HepG2 (cell line): ENCODE measurements around the gene SMOC1. TPM values are rescaled to one million over a fixed set of nuclear protein-coding genes. Genes with fewer than 3 reads are reported as not detected.

ENCODE experiments used
- AGO2 ChIP-seq: fragments of 200-400 bp; formaldehyde crosslinking; optimal IDR thresholded peaks from 2 replicates; pipeline ENCODE3; 2017; ENCODE audit warnings: mild to moderate bottlenecking, low read depth, low read length, moderate library complexity
- ARNTL ChIP-seq: sonication (generic); formaldehyde crosslinking; IDR thresholded peaks from 2 replicates; pipeline ENCODE4 v1.4.0; 2020; ENCODE audit warnings: mild to moderate bottlenecking, missing genetic modification reagents
- CREB1 ChIP-seq, 2 experiments: fragments of 450-650 bp in 1 of 2; IDR thresholded peaks; 2 replicates each; pipeline ENCODE4 v1.6.1; 2016 to 2017; ENCODE audit warnings: control low read depth in 1 of 2, mild to moderate bottlenecking in 1 of 2, missing compliant biosample characterization in 1 of 2, missing genetic modification characterization in 1 of 2
- DNMT3B ChIP-seq: conservative IDR thresholded peaks from 2 replicates; pipeline ENCODE4 v1.6.1; 2016; ENCODE audit warnings: missing biosample characterization, control low read depth
- ETV6 ChIP-seq: sonication (generic); formaldehyde crosslinking; conservative IDR thresholded peaks from 2 replicates; pipeline ENCODE4 v1.4.0; 2020; ENCODE audit warnings: missing genetic modification reagents
- FOXK2 ChIP-seq: fragments of 450-650 bp; IDR thresholded peaks from 2 replicates; pipeline ENCODE4 v1.6.1; 2016
- HMG20B ChIP-seq: conservative IDR thresholded peaks from 2 replicates; pipeline ENCODE4 v1.6.1; 2016; ENCODE audit warnings: missing genetic modification reagents, missing compliant biosample characterization
- HNRNPK ChIP-seq: fragments of 200-400 bp; formaldehyde crosslinking; IDR thresholded peaks from 2 replicates; pipeline ENCODE4 v1.6.1; 2018; ENCODE audit warnings: low read length, low read depth, moderate library complexity, mild to moderate bottlenecking; ENCODE audit not compliant: poor library complexity, severe bottlenecking
- JUND ChIP-seq: sonication (generic); formaldehyde crosslinking; IDR thresholded peaks from 2 replicates; pipeline ENCODE4 v1.8.0; 2022; ENCODE audit warnings: mild to moderate bottlenecking, missing genetic modification reagents
- KDM6A ChIP-seq: IDR thresholded peaks from 2 replicates; pipeline ENCODE4 v1.6.1; 2016; ENCODE audit warnings: low read depth
- MATR3 ChIP-seq: sonication (generic); formaldehyde crosslinking; IDR thresholded peaks from 2 replicates; pipeline ENCODE4 v1.4.0; 2020; ENCODE audit warnings: missing genetic modification reagents
- MED1 ChIP-seq: sonication (generic); formaldehyde crosslinking; IDR thresholded peaks from 2 replicates; pipeline ENCODE4 v1.4.0; 2020; ENCODE audit warnings: missing genetic modification reagents
- NCOR1 ChIP-seq: fragments of 200-600 bp; sonication (generic); IDR thresholded peaks from 2 replicates; pipeline ENCODE4 v1.7.0; 2017; ENCODE audit warnings: antibody characterized with exemption, low read length, borderline replicate concordance
- NFYC ChIP-seq: IDR thresholded peaks from 2 replicates; pipeline ENCODE4 v1.6.1; 2016; ENCODE audit warnings: missing genetic modification reagents, missing compliant biosample characterization
- ONECUT2 ChIP-seq: sonication (generic); formaldehyde crosslinking; IDR thresholded peaks from 2 replicates; pipeline ENCODE4 v1.4.0; 2020; ENCODE audit warnings: missing genetic modification reagents
- PAF1 ChIP-seq: IDR thresholded peaks from 2 replicates; pipeline ENCODE4 v1.6.1; 2016; ENCODE audit warnings: missing genetic modification reagents, missing compliant biosample characterization
- PHF21A ChIP-seq: sonication (generic); formaldehyde crosslinking; IDR thresholded peaks from 2 replicates; pipeline ENCODE4 v1.5.0; 2020; ENCODE audit warnings: mild to moderate bottlenecking, missing genetic modification reagents
- PHF8 ChIP-seq: sonication (generic); formaldehyde crosslinking; IDR thresholded peaks from 2 replicates; pipeline ENCODE4 v1.5.0; 2020; ENCODE audit warnings: missing genetic modification reagents
- SOX5 ChIP-seq: IDR thresholded peaks from 2 replicates; pipeline ENCODE4 v1.6.1; 2016; ENCODE audit warnings: borderline replicate concordance
- ZFP36L2 ChIP-seq: sonication (generic); formaldehyde crosslinking; IDR thresholded peaks from 2 replicates; pipeline ENCODE4 v1.4.0; 2020; ENCODE audit warnings: missing genetic modification reagents
- ZFP90 ChIP-seq: sonication (generic); formaldehyde crosslinking; IDR thresholded peaks from 2 replicates; pipeline ENCODE4 v1.8.0; 2022; ENCODE audit warnings: missing genetic modification reagents, mild to moderate bottlenecking, inconsistent platforms, borderline replicate concordance
- ZNF468 ChIP-seq: sonication (generic); formaldehyde crosslinking; IDR thresholded peaks from 2 replicates; pipeline ENCODE4 v1.8.0; 2022; ENCODE audit warnings: mild to moderate bottlenecking, moderate library complexity, missing genetic modification reagents
- ZNF792 ChIP-seq: IDR thresholded peaks from 2 replicates; pipeline ENCODE4 v1.6.1; 2016
- polyA plus RNA-seq, 8 experiments: library from polyadenylated mRNA; depleted of rRNA in 3 of 8; stranded (reverse) in 7 of 8; unstranded in 1 of 8; fragments of >200 nt; fragmentation: Illumina TruSeq in 4 of 8; extraction: Trizol in 4 of 8; gene quantifications; 2 replicates each; pipeline versions ENCODE4 v1.2.1 to v1.2.3, GENCODE V29; 2011 to 2016; ENCODE audit warnings: low read depth in 4 of 8, missing spikeins in 1 of 8, mixed read lengths in 1 of 8; ENCODE audit not compliant: insufficient read depth in 1 of 8
- total RNA-seq, 5 experiments: library from RNA; depleted of rRNA; stranded (reverse); fragments of >200 nt; fragmentation: Illumina TruSeq; extraction: Trizol; gene quantifications; 2 replicates each; pipeline ENCODE4 v1.2.3, GENCODE V29; 2016; ENCODE audit warnings: low read depth in 1 of 5
- TF ChIP-seq, protein P1 (sequence below): sonication (generic); formaldehyde crosslinking; IDR thresholded peaks from 2 replicates; pipeline ENCODE4 v1.4.0; 2020; ENCODE audit warnings: mild to moderate bottlenecking, missing genetic modification reagents
- TF ChIP-seq, protein P2 (sequence below): sonication (generic); formaldehyde crosslinking; IDR thresholded peaks from 2 replicates; pipeline ENCODE4 v1.4.0; 2020; ENCODE audit warnings: missing genetic modification reagents
- TF ChIP-seq, protein P3 (sequence below): sonication (generic); formaldehyde crosslinking; conservative IDR thresholded peaks from 2 replicates; pipeline ENCODE4 v1.4.0; 2020; ENCODE audit warnings: missing genetic modification reagents
- TF ChIP-seq, protein P4 (sequence below): sonication (generic); formaldehyde crosslinking; IDR thresholded peaks from 2 replicates; pipeline ENCODE4 v1.4.0; 2020; ENCODE audit warnings: missing genetic modification reagents

Gene SMOC1
- total and polyA plus RNA-seq, 2 of the 13 experiments (the other 11 are each of a cell fraction or from before 2014, with no cell fraction given): 17.8 to 35.6 TPM

DNA sequence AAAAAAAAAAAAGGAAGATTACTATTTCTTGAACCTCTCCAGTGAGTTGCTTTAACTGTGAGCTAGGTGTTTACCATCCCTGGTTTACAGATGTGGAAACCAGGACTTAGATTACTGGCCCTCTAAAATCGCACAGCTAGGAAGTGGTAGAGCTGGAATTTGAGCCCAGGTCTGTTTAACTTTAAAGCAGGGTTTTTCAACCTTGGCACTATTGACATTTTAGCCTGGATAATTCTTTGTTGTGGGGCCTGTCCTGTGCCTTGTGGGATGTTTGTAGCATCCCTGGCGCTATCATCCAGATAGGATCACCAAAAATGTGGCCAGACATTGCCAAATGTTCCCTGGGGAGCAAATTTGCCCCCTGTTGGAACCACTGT lies 28.5 kb upstream of the SMOC1 start (continued):
- TF ChIP-seq ZNF468 (no peak), ETV6 (CRISPR knock-in tag) (no peak), DNMT3B (CRISPR knock-in tag) (no peak), PHF21A (CRISPR knock-in tag) (peak; percentile 82), MED1 (peak; percentile 48), FOXK2 (peak; percentile 77), ZFP90 (CRISPR knock-in tag) (no peak), SOX5 (peak; percentile 51; the same call in 1 of the 2 replicates), PHF8 (CRISPR knock-in tag) (no peak), ARNTL (CRISPR knock-in tag) (no peak; the same call in 1 of the 2 replicates), NFYC (CRISPR knock-in tag) (no peak), ONECUT2 (CRISPR knock-in tag) (peak; percentile 56; the same call in 1 of the 2 replicates), MATR3 (CRISPR knock-in tag) (no peak), PAF1 (CRISPR knock-in tag) (no peak), AGO2 (no peak), KDM6A (peak; percentile 79), CREB1 (IDR thresholded peaks at IDR 0.05) (no peak), CREB1 (CRISPR knock-in tag; IDR thresholded peaks at IDR 0.05) (0 out of 2 replicates have a peak, but pooled peaks have one; percentile 2), NCOR1 (peak; percentile 73), HNRNPK (no peak), HMG20B (CRISPR knock-in tag) (no peak), ZFP36L2 (CRISPR knock-in tag) (no peak; the same call in 1 of the 2 replicates), JUND (CRISPR knock-in tag) (no peak), ZNF792 (CRISPR knock-in tag) (0 out of 2 replicates have a peak, but pooled peaks have one; percentile 12)
- TF ChIP-seq, protein P1, sequence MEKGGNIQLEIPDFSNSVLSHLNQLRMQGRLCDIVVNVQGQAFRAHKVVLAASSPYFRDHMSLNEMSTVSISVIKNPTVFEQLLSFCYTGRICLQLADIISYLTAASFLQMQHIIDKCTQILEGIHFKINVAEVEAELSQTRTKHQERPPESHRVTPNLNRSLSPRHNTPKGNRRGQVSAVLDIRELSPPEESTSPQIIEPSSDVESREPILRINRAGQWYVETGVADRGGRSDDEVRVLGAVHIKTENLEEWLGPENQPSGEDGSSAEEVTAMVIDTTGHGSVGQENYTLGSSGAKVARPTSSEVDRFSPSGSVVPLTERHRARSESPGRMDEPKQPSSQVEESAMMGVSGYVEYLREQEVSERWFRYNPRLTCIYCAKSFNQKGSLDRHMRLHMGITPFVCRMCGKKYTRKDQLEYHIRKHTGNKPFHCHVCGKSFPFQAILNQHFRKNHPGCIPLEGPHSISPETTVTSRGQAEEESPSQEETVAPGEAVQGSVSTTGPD (CRISPR knock-in tag): peak; percentile 99
- TF ChIP-seq, protein P2, sequence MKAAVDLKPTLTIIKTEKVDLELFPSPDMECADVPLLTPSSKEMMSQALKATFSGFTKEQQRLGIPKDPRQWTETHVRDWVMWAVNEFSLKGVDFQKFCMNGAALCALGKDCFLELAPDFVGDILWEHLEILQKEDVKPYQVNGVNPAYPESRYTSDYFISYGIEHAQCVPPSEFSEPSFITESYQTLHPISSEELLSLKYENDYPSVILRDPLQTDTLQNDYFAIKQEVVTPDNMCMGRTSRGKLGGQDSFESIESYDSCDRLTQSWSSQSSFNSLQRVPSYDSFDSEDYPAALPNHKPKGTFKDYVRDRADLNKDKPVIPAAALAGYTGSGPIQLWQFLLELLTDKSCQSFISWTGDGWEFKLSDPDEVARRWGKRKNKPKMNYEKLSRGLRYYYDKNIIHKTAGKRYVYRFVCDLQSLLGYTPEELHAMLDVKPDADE: no peak
- TF ChIP-seq, protein P3, sequence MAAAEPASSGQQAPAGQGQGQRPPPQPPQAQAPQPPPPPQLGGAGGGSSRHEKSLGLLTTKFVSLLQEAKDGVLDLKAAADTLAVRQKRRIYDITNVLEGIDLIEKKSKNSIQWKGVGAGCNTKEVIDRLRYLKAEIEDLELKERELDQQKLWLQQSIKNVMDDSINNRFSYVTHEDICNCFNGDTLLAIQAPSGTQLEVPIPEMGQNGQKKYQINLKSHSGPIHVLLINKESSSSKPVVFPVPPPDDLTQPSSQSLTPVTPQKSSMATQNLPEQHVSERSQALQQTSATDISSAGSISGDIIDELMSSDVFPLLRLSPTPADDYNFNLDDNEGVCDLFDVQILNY (CRISPR knock-in tag): no peak
- TF ChIP-seq, protein P4, sequence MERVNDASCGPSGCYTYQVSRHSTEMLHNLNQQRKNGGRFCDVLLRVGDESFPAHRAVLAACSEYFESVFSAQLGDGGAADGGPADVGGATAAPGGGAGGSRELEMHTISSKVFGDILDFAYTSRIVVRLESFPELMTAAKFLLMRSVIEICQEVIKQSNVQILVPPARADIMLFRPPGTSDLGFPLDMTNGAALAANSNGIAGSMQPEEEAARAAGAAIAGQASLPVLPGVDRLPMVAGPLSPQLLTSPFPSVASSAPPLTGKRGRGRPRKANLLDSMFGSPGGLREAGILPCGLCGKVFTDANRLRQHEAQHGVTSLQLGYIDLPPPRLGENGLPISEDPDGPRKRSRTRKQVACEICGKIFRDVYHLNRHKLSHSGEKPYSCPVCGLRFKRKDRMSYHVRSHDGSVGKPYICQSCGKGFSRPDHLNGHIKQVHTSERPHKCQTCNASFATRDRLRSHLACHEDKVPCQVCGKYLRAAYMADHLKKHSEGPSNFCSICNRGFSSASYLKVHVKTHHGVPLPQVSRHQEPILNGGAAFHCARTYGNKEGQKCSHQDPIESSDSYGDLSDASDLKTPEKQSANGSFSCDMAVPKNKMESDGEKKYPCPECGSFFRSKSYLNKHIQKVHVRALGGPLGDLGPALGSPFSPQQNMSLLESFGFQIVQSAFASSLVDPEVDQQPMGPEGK (CRISPR knock-in tag): 0 out of 2 replicates have a peak, but pooled peaks have one; percentile 17
